Endodermal cell (in vitro differentiated cells): ENCODE results near the gene NOS2. TPM values are rescaled to one million over a fixed set of nuclear protein-coding genes. Genes with fewer than 3 reads are reported as not detected.
"Not testable (repeated sequence)": the region's sequence is repeated elsewhere in the genome, so short reads cannot be mapped to it uniquely, and the experiment has no call there.

Experiments used
- DNase-seq: peaks from one replicate; pipeline ENCODE4 v3.0.0-alpha.2; 2017
- H3K27ac ChIP-seq: 2 replicates; pipeline ENCODE4 v1.5.1; 2013; ENCODE audit warnings: mild to moderate bottlenecking, low read depth, low read length, moderate library complexity
- H3K27me3 ChIP-seq: 2 replicates; pipeline ENCODE4 v1.6.1; 2013; ENCODE audit warnings: mild to moderate bottlenecking, low read length, moderate library complexity; ENCODE audit not compliant: insufficient read depth, control insufficient read depth, poor library complexity, severe bottlenecking
- H3K36me3 ChIP-seq: 2 replicates; pipeline ENCODE4 v1.7.0; 2013; ENCODE audit warnings: mild to moderate bottlenecking, low read length, moderate library complexity; ENCODE audit not compliant: control insufficient read depth, insufficient read depth
- H3K4me1 ChIP-seq: one replicate; pipeline ENCODE4 v1.7.0; 2013; ENCODE audit warnings: low read length; ENCODE audit not compliant: control insufficient read depth, insufficient read depth
- H3K4me3 ChIP-seq: 2 replicates; pipeline ENCODE4 v1.5.1; 2013; ENCODE audit warnings: mild to moderate bottlenecking, low read length, moderate library complexity
- H3K9ac ChIP-seq: 2 replicates; pipeline ENCODE4 v1.6.1; 2013; ENCODE audit warnings: mild to moderate bottlenecking, low read length, moderate library complexity; ENCODE audit not compliant: poor library complexity, severe bottlenecking; ENCODE audit errors: extremely low read depth
- H3K9me3 ChIP-seq: 2 replicates; pipeline ENCODE4 v1.6.1; 2013; ENCODE audit warnings: mild to moderate bottlenecking, low read length, moderate library complexity; ENCODE audit not compliant: control insufficient read depth
- H3K27ac Mint-ChIP-seq: 2 replicates; pipeline ENCODE4 v1.8.0; 2020; ENCODE audit warnings: mixed read lengths
- H3K27me3 Mint-ChIP-seq: 2 replicates; pipeline ENCODE4 v1.8.0; 2021; ENCODE audit warnings: mild to moderate bottlenecking, mixed read lengths; ENCODE audit not compliant: insufficient read depth
- H3K36me3 Mint-ChIP-seq: 2 replicates; pipeline ENCODE4 v1.8.0; 2020; ENCODE audit warnings: low read depth, mixed read lengths
- H3K4me1 Mint-ChIP-seq: 2 replicates; pipeline ENCODE4 v1.8.0; 2020; ENCODE audit warnings: mixed read lengths
- H3K4me3 Mint-ChIP-seq: 2 replicates; pipeline ENCODE4 v1.8.0; 2020; ENCODE audit warnings: mild to moderate bottlenecking, moderate library complexity, mixed read lengths
- H3K9me3 Mint-ChIP-seq: 2 replicates; pipeline ENCODE4 v1.8.0; 2020; ENCODE audit warnings: mild to moderate bottlenecking, mixed read lengths
- CTCF ChIP-seq: fragments of 200-600 bp; sonication (generic); conservative IDR thresholded peaks from 2 replicates; pipeline ENCODE4 v1.5.0; 2021; ENCODE audit warnings: antibody characterized with exemption, mild to moderate bottlenecking
- WGBS, 2 experiments: methylation state at CpG; one replicate each; pipeline versions ENCODE4 v1.1.5 to v1.1.7; 2013; ENCODE audit warnings: missing lambda C conversion rate in 2 of 2, mixed read lengths in 1 of 2; ENCODE audit not compliant: insufficient coverage in 1 of 2, insufficient read length in 1 of 2; 5-methylcytosine and 5-hydroxymethylcytosine counted together
- long read RNA-seq, 4 experiments: library from polyadenylated mRNA in 2 of 4; library from RNA in 1 of 4; library from capped mRNA in 1 of 4; stranded (forward) in 3 of 4; unstranded in 1 of 4; transcript quantifications; one replicate each; pipeline ENCODE4 v2.0.0, GENCODE V29; 2020 to 2021; ENCODE audit warnings: inconsistent platforms in 1 of 4
- polyA plus RNA-seq, 2 experiments: library from polyadenylated mRNA; stranded (reverse); fragments of 50-300 nt; gene quantifications; one replicate each; pipeline ENCODE4 v1.2.3, GENCODE V29; 2013
- total RNA-seq, 2 donors: library from RNA; stranded (reverse); fragmentation: NEBNext Ultra II Directional in 1 of 2; extraction: Animal tissue kit (Norgen Biotek cat#: 25700) in 1 of 2; gene quantifications; 2 replicates in 1 of 2; 3 replicates in 1 of 2; pipeline ENCODE4 v1.2.1, GENCODE V29; 2021

Gene NOS2
- total RNA-seq: under 1 TPM; 0.26 to 0.62 TPM
- polyA plus RNA-seq (2013, experiment 1 of 2): 9.1 TPM
- 6.7 TPM for polyA plus RNA-seq (2013, experiment 2 of 2)
- long read RNA-seq, experiment 1: 0 reads
- long read RNA-seq, experiment 2, transcript NOS2-203 (26 exons, 3,995 nt): major isoform, 6 of 9 reads
- long read RNA-seq, experiment 2, partial matches to known transcripts: 1 of 9 reads
- long read RNA-seq, experiment 2, other reads (novel, unspliced or antisense): 2 of 9 reads
- long read RNA-seq, experiment 3: 0 reads
- long read RNA-seq, experiment 4: 0 reads

- Mint-ChIP-seq H3K4me1 (peaks cover 24% of the 10 kb centered on the region), H3K27ac (no peak within 1 kb of the TSS), H3K9me3 (no peaks in the 10 kb centered on the region), H3K36me3 (no peaks in the 10 kb centered on the region), H3K4me3 (no peak within 1 kb of the TSS), H3K27me3 (peaks cover 18% of the 10 kb centered on the region)
- H3K4me3 ChIP-seq: no peak within 1 kb of the TSS
- TF ChIP-seq CTCF: no peak
- no peaks in the 10 kb centered on the region for H3K27me3 ChIP-seq
- H3K9me3 ChIP-seq: no peaks in the 10 kb centered on the region
- H3K36me3 ChIP-seq: no peaks in the 10 kb centered on the region
- 76% methylated on average over 1 of the region's 1 CpG; no CpG with 5 or more reads in 1 of the 2 experiments for WGBS, 2 experiments
- H3K9ac ChIP-seq: no peak within 1 kb of the TSS
- DNase-seq: no peak
- H3K27ac ChIP-seq: no peak within 1 kb of the TSS
- H3K4me1 ChIP-seq: peaks cover 5% of the 10 kb centered on the region
These were observed at the start of gene NOS2 for GRCh38 chr17:27800522-27800921. TSS of gene NOS2 (minus strand) at chr17:27800529. CDS start at chr17:27798809, 1,720 bp downstream.

- peak; percentile 39 for DNase-seq
- no peak overlapping the region for H3K27ac ChIP-seq
- Mint-ChIP-seq H3K9me3 (peaks cover 11% of the 10 kb centered on the region), H3K27me3 (peaks cover 13% of the 10 kb centered on the region), H3K36me3 (no peaks in the 10 kb centered on the region), H3K4me3 (no peak overlapping the region), H3K4me1 (no peaks in the 10 kb centered on the region), H3K27ac (no peak overlapping the region)
- no peak overlapping the region for H3K4me3 ChIP-seq
- H3K9ac ChIP-seq: no peak overlapping the region
- H3K9me3 ChIP-seq: no peaks in the 10 kb centered on the region
- no peaks in the 10 kb centered on the region for H3K27me3 ChIP-seq
- no peak for TF ChIP-seq CTCF
- 69 to 79% methylated on average over 7 to 9 of the region's 9 CpGs for WGBS, 2 experiments
- H3K4me1 ChIP-seq: no peaks in the 10 kb centered on the region
- H3K36me3 ChIP-seq: no peaks in the 10 kb centered on the region
These were observed 49.3 kb upstream of the NOS2 start for GRCh38 chr17:27849474-27850185.

GRCh38 chr17:27848931-27849330 lies 48.6 kb upstream of the NOS2 start:
- H3K27ac Mint-ChIP-seq: no peak overlapping the region
- Histone ChIP-seq H3K9ac (no peak overlapping the region), H3K27ac (no peak overlapping the region), H3K4me3 (no peak overlapping the region), H3K36me3 (no peaks in the 10 kb centered on the region), H3K9me3 (no peaks in the 10 kb centered on the region), H3K27me3 (no peaks in the 10 kb centered on the region), H3K4me1 (no peaks in the 10 kb centered on the region)
- no peak for DNase-seq
- WGBS, 2 experiments: 92 to 99% methylated on average over 2 to 3 of the region's 3 CpGs
- H3K4me3 Mint-ChIP-seq: no peak overlapping the region
- peaks cover 13% of the 10 kb centered on the region for H3K27me3 Mint-ChIP-seq
- no peaks in the 10 kb centered on the region for H3K4me1 Mint-ChIP-seq
- H3K9me3 Mint-ChIP-seq: peaks cover 11% of the 10 kb centered on the region
- no peaks in the 10 kb centered on the region for H3K36me3 Mint-ChIP-seq
- no peak for TF ChIP-seq CTCF

GRCh38 chr17:27846808-27847307 lies 46.5 kb upstream of the NOS2 start:
- peaks cover 11% of the 10 kb centered on the region for H3K9me3 Mint-ChIP-seq
- not testable (repeated sequence) for H3K9ac ChIP-seq, H3K9me3 ChIP-seq, H3K27ac ChIP-seq, H3K27me3 Mint-ChIP-seq, H3K27me3 ChIP-seq, H3K4me3 Mint-ChIP-seq, H3K4me1 ChIP-seq, H3K36me3 ChIP-seq, H3K27ac Mint-ChIP-seq, H3K4me1 Mint-ChIP-seq, H3K36me3 Mint-ChIP-seq, H3K4me3 ChIP-seq
- 95 to 98% methylated on average over 10 to 11 of the region's 11 CpGs for WGBS, 2 experiments
- DNase-seq: peak; percentile 4
